ENCODE results near the gene GBX1.

The GBX1 gene

DNA sequence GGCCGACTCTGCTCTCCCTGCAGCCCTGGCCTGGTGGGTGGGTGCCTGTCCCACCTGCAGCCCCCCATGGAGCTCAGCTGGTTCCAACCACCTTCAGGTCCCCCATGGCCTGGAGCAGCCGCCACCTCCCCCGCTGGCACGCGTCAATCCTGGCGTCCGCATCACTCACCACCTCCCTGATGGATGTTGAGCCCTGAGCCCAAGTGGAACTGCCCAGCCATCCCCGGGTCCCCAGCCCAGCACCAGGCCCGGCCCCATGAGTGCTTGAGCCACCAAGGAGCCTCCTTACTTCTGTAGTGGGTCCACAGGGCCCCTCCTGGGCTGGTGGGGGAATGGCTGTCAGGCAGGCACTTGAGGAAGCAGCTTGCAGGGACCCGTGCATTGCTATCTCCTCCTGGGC is 66.6 kb downstream of the GBX1 start:
- Histone ChIP-seq H3K36me3 (ENCODE audit: control insufficient read depth, insufficient read depth, low read length) (no peaks in the 10 kb centered on the region), H2AFZ (no peak overlapping the region), H3K4me3 (ENCODE audit: low read depth, low read length) (no peak overlapping the region), H3K9me3 (ENCODE audit: control insufficient read depth, low read length) (no peaks in the 10 kb centered on the region), H3K4me2 (ENCODE audit: low read length) (no peak overlapping the region), H3K9ac (no peak overlapping the region), H3K27me3 (ENCODE audit: control insufficient read depth, insufficient read depth, low read length) (no peaks in the 10 kb centered on the region), H3K4me1 (no peaks in the 10 kb centered on the region), H3K27ac (no peak overlapping the region), H3K79me2 (peaks cover 71% of the 10 kb centered on the region)
- TF ChIP-seq, protein P1, sequence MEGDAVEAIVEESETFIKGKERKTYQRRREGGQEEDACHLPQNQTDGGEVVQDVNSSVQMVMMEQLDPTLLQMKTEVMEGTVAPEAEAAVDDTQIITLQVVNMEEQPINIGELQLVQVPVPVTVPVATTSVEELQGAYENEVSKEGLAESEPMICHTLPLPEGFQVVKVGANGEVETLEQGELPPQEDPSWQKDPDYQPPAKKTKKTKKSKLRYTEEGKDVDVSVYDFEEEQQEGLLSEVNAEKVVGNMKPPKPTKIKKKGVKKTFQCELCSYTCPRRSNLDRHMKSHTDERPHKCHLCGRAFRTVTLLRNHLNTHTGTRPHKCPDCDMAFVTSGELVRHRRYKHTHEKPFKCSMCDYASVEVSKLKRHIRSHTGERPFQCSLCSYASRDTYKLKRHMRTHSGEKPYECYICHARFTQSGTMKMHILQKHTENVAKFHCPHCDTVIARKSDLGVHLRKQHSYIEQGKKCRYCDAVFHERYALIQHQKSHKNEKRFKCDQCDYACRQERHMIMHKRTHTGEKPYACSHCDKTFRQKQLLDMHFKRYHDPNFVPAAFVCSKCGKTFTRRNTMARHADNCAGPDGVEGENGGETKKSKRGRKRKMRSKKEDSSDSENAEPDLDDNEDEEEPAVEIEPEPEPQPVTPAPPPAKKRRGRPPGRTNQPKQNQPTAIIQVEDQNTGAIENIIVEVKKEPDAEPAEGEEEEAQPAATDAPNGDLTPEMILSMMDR (IDR thresholded peaks at IDR 0.05) = no peak

DNA sequence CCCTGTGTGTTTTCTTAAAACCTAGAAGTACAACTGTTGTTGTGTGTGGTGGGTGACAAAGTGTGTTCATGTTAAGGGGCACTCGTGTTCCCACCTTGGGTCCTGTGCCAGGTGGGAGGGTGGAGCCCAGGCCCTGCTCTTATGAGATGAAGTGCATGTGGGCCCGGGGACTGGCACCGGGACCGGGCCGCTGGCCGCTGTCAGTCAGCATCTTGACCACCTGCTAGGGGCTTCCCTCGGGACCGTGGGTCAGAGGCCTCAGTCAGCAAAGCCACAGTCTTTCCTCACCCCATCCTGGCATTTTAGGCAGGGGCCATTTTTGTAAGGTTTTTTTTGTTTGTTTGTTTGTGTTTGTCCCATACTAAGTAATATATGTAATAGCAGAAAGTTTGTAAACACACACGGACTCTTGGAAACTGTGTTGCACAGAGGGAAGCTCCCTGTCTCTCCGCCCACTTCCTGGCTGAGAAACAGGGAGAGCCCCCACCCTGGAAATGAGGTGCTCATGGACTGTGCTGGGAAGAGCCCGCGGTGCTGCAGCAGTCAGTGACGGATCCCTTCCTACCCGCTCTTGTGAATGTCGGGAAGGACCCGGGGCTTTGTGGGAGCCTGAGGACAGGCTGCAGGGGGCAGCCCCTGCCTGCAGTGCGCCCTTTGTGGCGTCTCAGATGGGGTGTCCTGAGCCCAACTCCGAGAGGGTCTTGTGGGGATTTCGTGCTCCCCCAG is 67.8 kb downstream of the GBX1 start:
- Histone ChIP-seq H3K4me3 (ENCODE audit: low read depth, low read length) (no peak overlapping the region), H3K9me3 (ENCODE audit: control insufficient read depth, low read length) (no peaks in the 10 kb centered on the region), H3K4me1 (no peaks in the 10 kb centered on the region), H2AFZ (no peak overlapping the region), H3K79me2 (peaks cover 75% of the 10 kb centered on the region), H3K9ac (no peak overlapping the region), H3K36me3 (ENCODE audit: control insufficient read depth, insufficient read depth, low read length) (no peaks in the 10 kb centered on the region), H3K27me3 (ENCODE audit: control insufficient read depth, insufficient read depth, low read length) (no peaks in the 10 kb centered on the region), H3K27ac (no peak overlapping the region), H3K4me2 (ENCODE audit: low read length) (no peak overlapping the region)
- TF ChIP-seq, protein P1 (IDR thresholded peaks at IDR 0.05) = no peak

All from parathyroid adenoma (tissue), 2 donors.